Prostate gland (tissue), 2 donors: Measurements from ENCODE around the gene NOTUM. TPM values are rescaled to one million over a fixed set of nuclear protein-coding genes. Genes with fewer than 3 reads are reported as not detected.

Experiments used
- DNase-seq: peaks from one replicate; pipeline ENCODE4 v3.0.0-alpha.2; 2019; ENCODE audit warnings: low spot score
- H3K27ac ChIP-seq, 2 donors: fragments of 200-600 bp; sonication (generic); 2 replicates each; pipeline ENCODE4 v1.5.1; 2017 to 2019
- H3K27me3 ChIP-seq: fragments of 200-600 bp; sonication (generic); replicated peaks from 2 replicates; pipeline ENCODE4 v1.5.1; 2019; ENCODE audit not compliant: insufficient read depth
- H3K36me3 ChIP-seq, 2 donors: fragments of 200-600 bp; sonication (generic); 1 replicate in 1 of 2; 2 replicates in 1 of 2; pipeline versions ENCODE4 v1.5.1 to v1.8.1; 2017 to 2019
- H3K4me1 ChIP-seq: fragments of 200-600 bp; sonication (generic); replicated peaks from 2 replicates; pipeline ENCODE4 v1.5.1; 2019
- H3K4me3 ChIP-seq, 2 donors: fragments of 200-600 bp; sonication (generic); 2 replicates each; pipeline ENCODE4 v1.5.1; 2017 to 2019
- H3K9me3 ChIP-seq: fragments of 200-600 bp; sonication (generic); 2 replicates; pipeline ENCODE4 v1.5.1; 2017
- POLR2A ChIP-seq: fragments of 450-650 bp; IDR thresholded peaks from one replicate; pipeline ENCODE4 v1.6.1; 2016; ENCODE audit warnings: antibody characterized with exemption, mild to moderate bottlenecking
- POLR2AphosphoS5 ChIP-seq: sonication (generic); formaldehyde crosslinking; IDR thresholded peaks from one replicate; pipeline ENCODE4 v1.6.1; 2017; ENCODE audit warnings: antibody characterized with exemption
- WGBS: methylation state at CpG from one replicate; pipeline ENCODE4 v1.1.5; 2018; 5-methylcytosine and 5-hydroxymethylcytosine counted together
- intact Hi-C: fragments of 100-400 bp; cut with DNase I; formaldehyde crosslinking; loops from one replicate; pipeline ENCODE4 v1.14.2; 2022
- total RNA-seq, 2 donors: library from RNA; depleted of rRNA; stranded (reverse); fragments of >200 nt; gene quantifications; one replicate each; pipeline ENCODE4 v1.1.0, GENCODE V29; 2016
- TF ChIP-seq, protein P1 (sequence below), 4 experiments: fragments of 200-600 bp in 2 of 4; fragments of 450-650 bp in 2 of 4; sonication (generic) in 2 of 4; IDR thresholded peaks; 1 replicate in 3 of 4; 2 replicates in 1 of 4; pipeline ENCODE4 v1.5.1; 2016 to 2019; ENCODE audit warnings: antibody characterized with exemption in 4 of 4, mild to moderate bottlenecking in 2 of 4, moderate library complexity in 2 of 4

Gene NOTUM
- total RNA-seq, 2 donors from 2014 or later = 0.50 to 8.3 TPM

DNA sequence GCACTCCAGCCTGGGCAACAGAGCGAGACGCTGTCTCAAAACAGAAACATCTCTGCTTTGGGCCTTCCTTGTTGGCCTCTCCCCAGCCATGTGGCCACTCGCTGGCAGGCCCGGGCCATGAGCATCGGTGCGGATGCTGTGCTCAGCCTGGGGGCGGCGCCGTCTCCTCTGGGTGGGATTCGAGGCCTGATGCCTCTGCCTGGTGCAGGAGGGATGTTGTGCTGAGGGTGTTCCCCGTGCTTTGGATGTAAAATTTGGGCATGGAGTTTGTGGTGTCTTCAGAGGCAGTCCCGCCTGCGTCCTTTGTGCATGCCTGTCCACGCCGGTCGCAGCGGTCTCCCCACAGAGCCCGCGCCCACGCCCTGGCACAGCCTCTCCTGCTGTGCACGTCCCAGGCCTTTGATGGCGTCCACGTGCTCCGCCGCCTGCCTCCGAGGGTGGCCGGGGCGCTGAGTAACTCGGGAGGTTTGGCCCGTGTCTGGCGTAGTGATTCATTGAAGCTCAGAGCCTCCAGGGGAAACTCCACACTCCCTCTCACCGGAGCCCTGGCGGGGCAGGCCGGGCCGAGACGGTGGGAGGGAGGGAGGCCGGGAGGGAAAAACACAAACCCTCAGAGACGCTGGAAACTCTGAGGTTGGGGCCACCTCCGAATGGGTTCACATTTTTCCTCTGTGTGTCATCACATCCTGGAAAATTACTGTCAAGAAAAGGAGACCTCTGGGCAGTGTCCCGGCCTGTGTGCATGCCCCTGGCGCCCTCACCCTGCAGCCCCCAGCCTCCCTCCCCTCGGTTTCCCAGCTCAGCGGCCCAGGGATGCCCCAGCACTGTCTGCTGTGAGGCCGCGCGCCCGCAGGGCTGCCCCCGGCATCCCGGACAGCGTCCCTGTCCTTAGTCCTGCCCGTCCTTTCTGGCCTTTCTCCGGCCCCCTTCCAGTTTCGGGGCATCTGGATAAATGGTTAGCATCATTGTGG is 42.7 kb upstream of the NOTUM start:
- Histone ChIP-seq H3K36me3 (no peaks in the 10 kb centered on the region), H3K9me3 (no peaks in the 10 kb centered on the region), H3K27me3 (no peaks in the 10 kb centered on the region), H3K4me1 (no peaks in the 10 kb centered on the region), H3K27ac (no peak overlapping the region), H3K4me3 (no peak overlapping the region)
- intact Hi-C loops = no loop called here
- no peak for DNase-seq
- TF ChIP-seq POLR2AphosphoS5 = peak; percentile 29
- peak; percentile 7 for TF ChIP-seq POLR2A
- TF ChIP-seq, protein P1, sequence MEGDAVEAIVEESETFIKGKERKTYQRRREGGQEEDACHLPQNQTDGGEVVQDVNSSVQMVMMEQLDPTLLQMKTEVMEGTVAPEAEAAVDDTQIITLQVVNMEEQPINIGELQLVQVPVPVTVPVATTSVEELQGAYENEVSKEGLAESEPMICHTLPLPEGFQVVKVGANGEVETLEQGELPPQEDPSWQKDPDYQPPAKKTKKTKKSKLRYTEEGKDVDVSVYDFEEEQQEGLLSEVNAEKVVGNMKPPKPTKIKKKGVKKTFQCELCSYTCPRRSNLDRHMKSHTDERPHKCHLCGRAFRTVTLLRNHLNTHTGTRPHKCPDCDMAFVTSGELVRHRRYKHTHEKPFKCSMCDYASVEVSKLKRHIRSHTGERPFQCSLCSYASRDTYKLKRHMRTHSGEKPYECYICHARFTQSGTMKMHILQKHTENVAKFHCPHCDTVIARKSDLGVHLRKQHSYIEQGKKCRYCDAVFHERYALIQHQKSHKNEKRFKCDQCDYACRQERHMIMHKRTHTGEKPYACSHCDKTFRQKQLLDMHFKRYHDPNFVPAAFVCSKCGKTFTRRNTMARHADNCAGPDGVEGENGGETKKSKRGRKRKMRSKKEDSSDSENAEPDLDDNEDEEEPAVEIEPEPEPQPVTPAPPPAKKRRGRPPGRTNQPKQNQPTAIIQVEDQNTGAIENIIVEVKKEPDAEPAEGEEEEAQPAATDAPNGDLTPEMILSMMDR (IDR thresholded peaks at IDR 0.05) = no peak
- 49% methylated on average over 53 of the region's 53 CpGs for WGBS

DNA sequence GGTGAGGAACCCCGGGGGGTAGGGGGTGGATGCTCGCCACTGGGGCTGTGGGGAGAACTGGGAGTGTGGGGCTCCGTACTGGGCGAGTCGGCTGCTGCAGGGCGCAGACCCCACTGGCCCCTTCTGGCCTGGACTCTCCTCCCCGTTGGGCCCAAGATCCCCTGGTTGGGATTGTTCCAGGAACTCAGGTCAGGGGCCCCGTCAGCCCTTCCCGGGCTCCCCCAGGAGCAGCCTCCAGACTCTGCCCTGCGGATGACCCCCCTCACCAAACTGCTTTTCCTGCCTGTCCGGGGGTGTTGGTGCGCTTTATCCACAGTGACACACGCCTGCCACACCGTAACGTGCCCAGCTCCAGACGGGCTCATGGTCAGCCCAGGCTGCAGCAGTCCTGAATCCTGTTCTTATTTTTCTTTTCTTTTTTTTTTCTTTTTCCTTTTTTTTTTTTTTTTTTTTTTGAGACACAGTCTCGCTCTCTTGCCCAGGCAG is 40.6 kb upstream of the NOTUM start:
- Histone ChIP-seq H3K36me3 (no peaks in the 10 kb centered on the region), H3K9me3 (no peaks in the 10 kb centered on the region), H3K4me3 (no peak overlapping the region), H3K27ac (no peak overlapping the region), H3K4me1 (no peaks in the 10 kb centered on the region), H3K27me3 (no peaks in the 10 kb centered on the region)
- DNase-seq = no peak
- intact Hi-C loops = no loop called here
- TF ChIP-seq, protein P1 (IDR thresholded peaks at IDR 0.05) = no peak
- TF ChIP-seq POLR2AphosphoS5 (no peak), POLR2A (no peak)
- 86% methylated on average over 17 of the region's 17 CpGs for WGBS

DNA sequence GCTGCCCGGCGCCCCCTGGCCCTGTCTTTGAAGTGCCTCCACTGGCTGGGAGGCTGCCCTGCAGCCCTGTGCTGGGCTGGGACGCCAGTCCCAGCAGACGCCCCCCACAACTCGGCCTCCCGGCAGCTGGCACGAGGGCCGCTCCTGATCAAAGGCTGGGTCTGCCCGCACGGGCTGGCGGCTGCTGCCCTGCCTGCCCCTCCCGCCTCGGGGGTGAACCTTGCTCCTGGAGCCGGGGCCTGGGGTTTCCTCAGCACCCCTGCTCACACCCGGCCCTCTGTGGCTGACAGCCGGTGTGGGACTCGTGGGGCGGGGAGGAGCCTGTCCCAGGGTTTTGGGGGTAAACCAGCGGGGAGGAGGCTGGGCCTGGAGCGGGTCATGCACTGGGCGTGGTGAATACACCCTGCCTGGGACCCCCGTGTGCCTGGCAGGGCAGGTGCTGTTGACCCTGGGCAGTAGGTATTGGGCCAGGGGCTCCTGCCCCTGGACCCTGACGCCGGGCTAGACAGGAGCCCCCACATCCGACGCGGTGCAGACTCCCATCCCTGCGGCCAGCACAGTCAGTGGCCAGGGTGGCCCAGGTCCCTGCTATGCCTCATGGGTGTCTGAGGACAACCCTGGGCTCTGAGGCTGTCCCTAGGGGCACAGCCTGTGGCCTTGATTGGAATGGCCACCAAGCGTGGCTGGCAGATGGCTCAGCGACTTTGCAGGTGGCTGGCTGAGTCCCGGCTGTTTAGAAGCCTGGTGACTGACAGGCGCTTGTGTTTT is 40.0 kb upstream of the NOTUM start:
- TF ChIP-seq, protein P1 (IDR thresholded peaks at IDR 0.05) = no peak
- no peak for TF ChIP-seq POLR2A
- TF ChIP-seq POLR2AphosphoS5 = no peak
- Histone ChIP-seq H3K36me3 (no peaks in the 10 kb centered on the region), H3K4me1 (no peaks in the 10 kb centered on the region), H3K9me3 (no peaks in the 10 kb centered on the region), H3K4me3 (no peak overlapping the region), H3K27ac (no peak overlapping the region), H3K27me3 (no peaks in the 10 kb centered on the region)
- WGBS = 64% methylated on average over 28 of the region's 32 CpGs
- intact Hi-C loops = no loop called here
- no peak for DNase-seq

DNA sequence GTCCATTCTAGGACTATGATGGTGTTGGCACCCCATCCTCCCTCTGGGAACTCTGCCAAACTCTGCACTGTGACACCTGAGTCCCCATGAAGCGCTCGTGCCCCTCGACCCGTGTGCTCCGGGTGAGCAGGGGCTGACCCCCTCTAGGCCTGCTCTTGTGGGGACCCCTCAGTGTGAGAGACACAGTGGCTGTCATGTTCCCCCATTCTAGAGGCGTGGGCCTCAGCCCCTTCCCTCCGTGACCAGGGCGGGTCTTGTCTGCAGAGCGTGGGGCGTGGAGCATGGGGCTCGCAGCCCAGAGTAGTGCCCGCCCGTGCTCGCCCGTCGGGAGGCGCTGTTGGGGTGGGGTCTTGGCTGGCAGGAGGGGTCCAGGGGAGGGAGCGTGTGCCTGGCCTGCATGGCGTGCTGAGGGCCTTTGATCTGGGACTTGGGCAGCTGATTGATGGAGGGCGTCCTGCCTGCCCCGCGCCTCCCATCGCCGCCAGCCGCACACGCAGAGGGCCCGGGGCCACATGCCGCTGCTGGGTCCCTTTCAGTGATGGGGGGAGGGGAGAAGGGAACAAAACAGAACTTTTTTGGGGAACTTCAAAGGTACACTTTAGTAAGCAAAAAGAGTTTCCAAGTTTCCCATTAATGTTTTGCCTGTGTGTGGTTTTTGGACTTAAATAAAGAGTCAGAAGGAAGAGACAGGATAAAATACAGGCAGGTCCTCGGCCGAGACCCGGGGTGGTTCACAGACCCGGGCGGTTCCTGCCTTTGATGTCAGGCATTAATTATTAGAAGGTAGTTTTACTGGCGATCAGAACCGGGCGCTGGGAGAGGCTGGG is 39.2 kb upstream of the NOTUM start:
- DNase-seq = no peak

More for the DNA sequence above, 39.2 kb upstream of the NOTUM start:
- Histone ChIP-seq H3K36me3 (no peaks in the 10 kb centered on the region), H3K27ac (no peak overlapping the region), H3K27me3 (no peaks in the 10 kb centered on the region), H3K4me1 (no peaks in the 10 kb centered on the region), H3K9me3 (no peaks in the 10 kb centered on the region), H3K4me3 (no peak overlapping the region)
- WGBS = 56% methylated on average over 20 of the region's 36 CpGs
- intact Hi-C loops = no loop called here
- TF ChIP-seq POLR2AphosphoS5 = no peak
- TF ChIP-seq, protein P1 (IDR thresholded peaks at IDR 0.05) = no peak
- no peak for TF ChIP-seq POLR2A
